Mesenchymal stem cell (in vitro differentiated cells and primary cell): ENCODE data around the gene HLA-DMA.

Experiments
- DNase-seq: peaks from one replicate; pipeline ENCODE4 v3.0.0-alpha.2; 2013
- H2AFZ ChIP-seq: one replicate; pipeline ENCODE4 v1.6.1; 2013; ENCODE audit warnings: low read depth, mild to moderate bottlenecking, control low read depth, inconsistent platforms, low read length, moderate library complexity
- H2AK5ac ChIP-seq: 2 replicates; pipeline ENCODE4 v1.6.1; 2013; ENCODE audit warnings: low read length, moderate library complexity, mild to moderate bottlenecking, inconsistent platforms; ENCODE audit not compliant: severe bottlenecking
- H2BK120ac ChIP-seq: one replicate; pipeline ENCODE4 v1.6.1; 2013; ENCODE audit warnings: low read depth, mild to moderate bottlenecking, inconsistent platforms, low read length, moderate library complexity
- H2BK12ac ChIP-seq, 2 experiments: one replicate each; pipeline ENCODE4 v1.6.1; 2013; ENCODE audit warnings: inconsistent platforms in 2 of 2, low read length in 2 of 2, mild to moderate bottlenecking in 2 of 2, moderate library complexity in 2 of 2, control low read depth in 1 of 2
- H2BK15ac ChIP-seq: one replicate; pipeline ENCODE4 v1.6.1; 2013; ENCODE audit warnings: mild to moderate bottlenecking, low read depth, inconsistent platforms; ENCODE audit not compliant: poor library complexity, severe bottlenecking
- H2BK5ac ChIP-seq: 2 replicates; pipeline ENCODE4 v1.6.1; 2013; ENCODE audit warnings: low read depth, mild to moderate bottlenecking, low read length, control low read depth, inconsistent platforms; ENCODE audit not compliant: poor library complexity, severe bottlenecking
- H3K14ac ChIP-seq, 2 experiments: one replicate each; pipeline ENCODE4 v1.6.1; 2013; ENCODE audit warnings: inconsistent platforms in 2 of 2, low read length in 2 of 2, control low read depth in 1 of 2, mild to moderate bottlenecking in 1 of 2, moderate library complexity in 1 of 2
- H3K18ac ChIP-seq, 2 experiments: one replicate each; pipeline ENCODE4 v1.6.1; 2013; ENCODE audit warnings: inconsistent platforms in 2 of 2, low read length in 2 of 2, control low read depth in 1 of 2, low read depth in 1 of 2, mild to moderate bottlenecking in 1 of 2
- H3K23ac ChIP-seq, 2 experiments: one replicate each; pipeline ENCODE4 v1.6.1; 2013; ENCODE audit warnings: inconsistent platforms in 2 of 2, low read length in 2 of 2, mild to moderate bottlenecking in 2 of 2, moderate library complexity in 2 of 2, control low read depth in 1 of 2
- H3K27ac ChIP-seq: 2 replicates; pipeline ENCODE4 v1.5.1; 2013; ENCODE audit warnings: mild to moderate bottlenecking, moderate library complexity, low read length, control low read depth, inconsistent platforms; ENCODE audit not compliant: poor library complexity, severe bottlenecking
- H3K27me3 ChIP-seq, 2 experiments: 2 replicates each; pipeline versions ENCODE4 v1.6.1 to v1.7.0; 2013; ENCODE audit warnings: low read length in 2 of 2, mild to moderate bottlenecking in 2 of 2, moderate library complexity in 2 of 2, control low read depth in 1 of 2, inconsistent platforms in 1 of 2; ENCODE audit not compliant: control insufficient read depth in 1 of 2, insufficient read depth in 1 of 2
- H3K36me3 ChIP-seq, 2 experiments: 2 replicates each; pipeline versions ENCODE4 v1.6.1 to v1.7.0; 2013; ENCODE audit warnings: low read length in 2 of 2, control low read depth in 1 of 2, inconsistent platforms in 1 of 2, low read depth in 1 of 2, mild to moderate bottlenecking in 1 of 2; ENCODE audit not compliant: insufficient read depth in 2 of 2, control insufficient read depth in 1 of 2
- H3K4ac ChIP-seq, 2 experiments: one replicate each; pipeline ENCODE4 v1.6.1; 2013; ENCODE audit warnings: inconsistent platforms in 2 of 2, low read length in 2 of 2, mild to moderate bottlenecking in 2 of 2, moderate library complexity in 2 of 2, control low read depth in 1 of 2, low read depth in 1 of 2
- H3K4me1 ChIP-seq: 2 replicates; pipeline ENCODE4 v1.6.1; 2013; ENCODE audit warnings: low read depth, low read length, control low read depth; ENCODE audit not compliant: control insufficient read depth, insufficient read depth
- H3K4me2 ChIP-seq: 2 replicates; pipeline ENCODE4 v1.6.1; 2013; ENCODE audit warnings: low read length, mild to moderate bottlenecking, inconsistent platforms; ENCODE audit not compliant: poor library complexity, severe bottlenecking
- H3K4me3 ChIP-seq, 2 experiments: 2 replicates each; pipeline versions ENCODE4 v1.5.1 to v1.7.0; 2013; ENCODE audit warnings: low read length in 2 of 2, mild to moderate bottlenecking in 2 of 2, control low read depth in 1 of 2, low read depth in 1 of 2; ENCODE audit not compliant: insufficient read depth in 1 of 2
- H3K79me1 ChIP-seq: replicated peaks from 2 replicates; pipeline ENCODE4 v1.6.1; 2013; ENCODE audit warnings: mild to moderate bottlenecking, control low read depth, low read length, inconsistent platforms; ENCODE audit not compliant: poor library complexity, severe bottlenecking
- H3K9ac ChIP-seq: 2 replicates; pipeline ENCODE4 v1.7.0; 2013; ENCODE audit warnings: mild to moderate bottlenecking, low read length, moderate library complexity
- H3K9me3 ChIP-seq: 2 replicates; pipeline ENCODE4 v1.7.0; 2013; ENCODE audit warnings: mild to moderate bottlenecking, low read length; ENCODE audit not compliant: control insufficient read depth
- H4K8ac ChIP-seq: one replicate; pipeline ENCODE4 v1.6.1; 2013; ENCODE audit warnings: inconsistent platforms, mild to moderate bottlenecking, low read length, moderate library complexity
- H4K91ac ChIP-seq: one replicate; pipeline ENCODE4 v1.6.1; 2013; ENCODE audit warnings: mild to moderate bottlenecking, low read length, inconsistent platforms
- WGBS: methylation state at CpG from one replicate; pipeline ENCODE4 v1.1.7; 2013; ENCODE audit warnings: mixed read lengths; 5-methylcytosine and 5-hydroxymethylcytosine counted together

HLA-DMA gene

GRCh38 chr6:32956176-32956575 lies 3.3 kb upstream of the HLA-DMA start:
- Histone ChIP-seq H3K27ac (no peak overlapping the region), H4K91ac (no peak overlapping the region), H3K79me1 (peaks cover 9% of the 10 kb centered on the region), H2BK5ac (no peak overlapping the region), H3K4me1 (peaks cover 3% of the 10 kb centered on the region), H3K36me3 (no peaks in the 10 kb centered on the region), H3K4ac (no peak overlapping the region), H2BK12ac (no peak overlapping the region), H3K9me3 (no peaks in the 10 kb centered on the region), H3K14ac (no peak overlapping the region), H2BK120ac (no peak overlapping the region), H3K27me3 (no peaks in the 10 kb centered on the region), H2AK5ac (no peak overlapping the region), H2AFZ (no peak overlapping the region), H3K9ac (no peak overlapping the region), H3K4me3 (no peak overlapping the region), H2BK15ac (no peak overlapping the region), H3K4me2 (no peak overlapping the region), H3K18ac (no peak overlapping the region), H3K23ac (no peak overlapping the region), H4K8ac (no peak overlapping the region)
- 97% methylated on average over 2 of the region's 2 CpGs for WGBS
- no peak for DNase-seq

- no peak overlapping the region for H2BK120ac ChIP-seq
- no peak overlapping the region for H3K9ac ChIP-seq
- no peak overlapping the region for H3K18ac ChIP-seq
- no peak overlapping the region for H2BK15ac ChIP-seq
- H4K8ac ChIP-seq, result no peak overlapping the region
- H3K36me3 ChIP-seq, result no peaks in the 10 kb centered on the region
- peaks cover 3% of the 10 kb centered on the region for H3K4me1 ChIP-seq
- H2AFZ ChIP-seq, result no peak overlapping the region
- no peak overlapping the region for H3K14ac ChIP-seq
- 17% methylated on average over 3 of the region's 3 CpGs for WGBS
- H2BK5ac ChIP-seq, result no peak overlapping the region
- no peak overlapping the region for H4K91ac ChIP-seq
- no peaks in the 10 kb centered on the region for H3K9me3 ChIP-seq
- peak; percentile 15 for DNase-seq
- H3K27ac ChIP-seq, result no peak overlapping the region
- no peak overlapping the region for H3K4me3 ChIP-seq
- H2AK5ac ChIP-seq, result no peak overlapping the region
- H3K79me1 ChIP-seq, result peaks cover 9% of the 10 kb centered on the region
- H3K27me3 ChIP-seq, result no peaks in the 10 kb centered on the region
- H3K4ac ChIP-seq, result no peak overlapping the region
- H2BK12ac ChIP-seq, result no peak overlapping the region
- no peak overlapping the region for H3K23ac ChIP-seq
- no peak overlapping the region for H3K4me2 ChIP-seq
These were observed 2.3 kb upstream of the HLA-DMA start for GRCh38 chr6:32954986-32955802.

- Histone ChIP-seq H2BK15ac (no peak overlapping the region), H3K9me3 (no peaks in the 10 kb centered on the region), H3K23ac (no peak overlapping the region), H3K4me3 (no peak overlapping the region), H3K79me1 (peaks cover 9% of the 10 kb centered on the region), H4K91ac (no peak overlapping the region), H3K4me2 (no peak overlapping the region), H3K18ac (no peak overlapping the region), H2AFZ (no peak overlapping the region), H3K4me1 (peaks cover 3% of the 10 kb centered on the region), H2AK5ac (no peak overlapping the region), H3K27me3 (no peaks in the 10 kb centered on the region), H3K36me3 (no peaks in the 10 kb centered on the region), H3K9ac (no peak overlapping the region), H4K8ac (no peak overlapping the region), H2BK120ac (no peak overlapping the region), H3K27ac (no peak overlapping the region), H2BK5ac (no peak overlapping the region), H3K14ac (no peak overlapping the region), H3K4ac (no peak overlapping the region), H2BK12ac (no peak overlapping the region)
- 85% methylated on average over 4 of the region's 4 CpGs for WGBS
- DNase-seq, result no peak
These were observed 1.4 kb upstream of the HLA-DMA start for GRCh38 chr6:32954267-32954666.

GRCh38 chr6:32953775-32954174 lies 878 bp upstream of the HLA-DMA start:
- Histone ChIP-seq H2BK15ac (no peak overlapping the region), H3K14ac (no peak overlapping the region), H3K9ac (peak overlapping the region; percentile 37), H2AK5ac (no peak overlapping the region), H3K27me3 (no peaks in the 10 kb centered on the region), H2BK12ac (no peak overlapping the region), H3K4me1 (peaks cover 3% of the 10 kb centered on the region), H2AFZ (no peak overlapping the region), H3K4me3 (no peak overlapping the region), H3K4ac (no peak overlapping the region), H3K9me3 (no peaks in the 10 kb centered on the region), H3K4me2 (no peak overlapping the region), H3K36me3 (no peaks in the 10 kb centered on the region), H3K18ac (no peak overlapping the region), H4K8ac (no peak overlapping the region), H3K27ac (no peak overlapping the region), H4K91ac (no peak overlapping the region), H3K23ac (no peak overlapping the region), H3K79me1 (peaks cover 9% of the 10 kb centered on the region), H2BK5ac (no peak overlapping the region), H2BK120ac (no peak overlapping the region)
- 86% methylated on average over 4 of the region's 4 CpGs for WGBS
- no peak for DNase-seq
